ENCODE results near the gene ATP8B4.

Gene ATP8B4

GRCh38 chr15:49908933-49909295, 210.1 kb downstream of the ATP8B4 start:
- no peak for ATAC-seq
- TF ChIP-seq SNAI2 (CRISPR knock-in tag; IDR thresholded peaks at IDR 0.05) (no peak), POU6F1 (CRISPR knock-in tag; IDR thresholded peaks at IDR 0.05; ENCODE audit: borderline replicate concordance, low read depth) (no peak), CSRNP3 (CRISPR knock-in tag; IDR thresholded peaks at IDR 0.05) (no peak), ZFP30 (CRISPR knock-in tag; IDR thresholded peaks at IDR 0.05) (no peak), ZC3H10 (CRISPR knock-in tag; IDR thresholded peaks at IDR 0.05) (no peak), TOX (CRISPR knock-in tag; IDR thresholded peaks at IDR 0.05; ENCODE audit: borderline replicate concordance) (no peak), TSHZ2 (CRISPR knock-in tag; IDR thresholded peaks at IDR 0.05) (no peak), BACH2 (CRISPR knock-in tag; IDR thresholded peaks at IDR 0.05; ENCODE audit: borderline replicate concordance) (no peak), CSDC2 (CRISPR knock-in tag; IDR thresholded peaks at IDR 0.05) (no peak), ZFP3 (CRISPR knock-in tag; IDR thresholded peaks at IDR 0.05) (no peak), ARNTL (CRISPR knock-in tag; IDR thresholded peaks at IDR 0.05; ENCODE audit: borderline replicate concordance, low read depth) (no peak), OSR1 (CRISPR knock-in tag; IDR thresholded peaks at IDR 0.05) (no peak)

GRCh38 chr15:49908236-49908932, 210.6 kb downstream of the ATP8B4 start:
- no peak for ATAC-seq
- TF ChIP-seq POU6F1 (CRISPR knock-in tag; IDR thresholded peaks at IDR 0.05; ENCODE audit: borderline replicate concordance, low read depth), result no peak
- no peak for TF ChIP-seq ZNF70 (CRISPR knock-in tag; IDR thresholded peaks at IDR 0.05)
- TF ChIP-seq TSHZ2 (CRISPR knock-in tag; IDR thresholded peaks at IDR 0.05), result no peak
- TF ChIP-seq SNAI2 (CRISPR knock-in tag; IDR thresholded peaks at IDR 0.05), result no peak
- TF ChIP-seq PPARA (CRISPR knock-in tag; IDR thresholded peaks at IDR 0.05; ENCODE audit: borderline replicate concordance), result no peak
- no peak for TF ChIP-seq RARB (CRISPR knock-in tag; IDR thresholded peaks at IDR 0.05)

GRCh38 chr15:49906966-49907365, 212.1 kb downstream of the ATP8B4 start:
- no peak for ATAC-seq
- TF ChIP-seq CREB5 (CRISPR knock-in tag; IDR thresholded peaks at IDR 0.05; ENCODE audit: low read depth), result no peak
- TF ChIP-seq ISL1 (CRISPR knock-in tag; IDR thresholded peaks at IDR 0.05), result no peak
- TF ChIP-seq TSHZ2 (CRISPR knock-in tag; IDR thresholded peaks at IDR 0.05), result no peak
- TF ChIP-seq GLIS3 (CRISPR knock-in tag; IDR thresholded peaks at IDR 0.05), result no peak
- TF ChIP-seq ZNF565 (CRISPR knock-in tag; conservative IDR thresholded peaks at IDR 0.05; ENCODE audit: low read depth), result no peak
- no peak for TF ChIP-seq POU6F1 (CRISPR knock-in tag; IDR thresholded peaks at IDR 0.05; ENCODE audit: borderline replicate concordance, low read depth)
- no peak for TF ChIP-seq ZFP3 (CRISPR knock-in tag; IDR thresholded peaks at IDR 0.05)
